Activated CD4-positive, alpha-beta T cell treated with anti-CD3 and anti-CD28 coated beads, Interleukin-2, amount 50 U/mL, for 4 hours (primary cell): ENCODE measurements around the gene ADAR.
A peak's percentile ranks its signal among the peaks of the same experiment; 100 is the strongest.
"Not testable (repeated sequence)": the region's sequence is repeated elsewhere in the genome, so short reads cannot be mapped to it uniquely, and the experiment has no call there.

Experiments used
- DNase-seq, 2 experiments: peaks; one replicate each; pipeline ENCODE4 v3.0.0-alpha.2; 2020

Gene ADAR

DNA sequence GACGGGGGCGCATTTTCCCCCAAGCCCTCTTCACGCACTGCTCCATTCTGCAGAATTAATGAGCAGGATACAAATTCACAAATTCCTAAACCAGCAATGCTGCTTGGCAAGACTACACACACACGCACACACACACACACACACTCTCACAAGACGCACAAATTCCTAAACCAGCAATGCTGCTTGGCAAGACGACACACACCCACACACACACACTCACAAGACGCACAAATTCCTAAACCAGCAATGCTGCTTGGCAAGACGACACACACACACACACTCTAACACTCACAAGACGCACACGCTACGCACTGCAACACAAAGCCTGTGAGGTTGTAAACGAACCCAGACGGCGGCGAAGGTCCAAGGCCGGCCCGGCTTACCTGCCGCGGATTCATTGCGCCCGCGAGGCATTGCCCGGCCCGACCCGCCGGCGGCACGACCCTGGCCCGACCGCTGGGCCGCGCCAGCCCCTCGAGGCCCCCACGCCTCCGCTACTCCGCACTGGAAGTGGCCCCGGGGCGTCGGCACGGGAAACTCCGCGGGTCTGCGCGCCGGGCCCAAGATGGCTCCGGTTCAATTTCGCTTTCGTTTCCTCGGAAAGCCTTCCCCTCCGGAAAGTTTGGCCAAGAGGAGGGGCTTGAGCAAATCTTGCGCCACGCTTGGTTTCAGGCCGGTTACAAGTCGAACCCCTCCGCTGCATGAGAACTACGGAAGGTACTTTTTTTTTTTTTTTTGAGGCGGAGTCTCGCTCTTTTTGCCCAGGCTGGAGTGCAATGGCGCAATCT, at the start of gene ADAR:
TSS of gene ADAR (minus strand) at position 578 of the 788 bp plus-strand sequence. CDS start at position 398, 180 bp downstream.
- peak; percentile 87 to 91 for DNase-seq

- DNase-seq, result no peak
These were observed 49.6 kb upstream of the ADAR start for GRCh38 chr1:154657556-154657955.

GRCh38 chr1:154652893-154653292, 44.9 kb upstream of the ADAR start:
- no peak for DNase-seq

DNA sequence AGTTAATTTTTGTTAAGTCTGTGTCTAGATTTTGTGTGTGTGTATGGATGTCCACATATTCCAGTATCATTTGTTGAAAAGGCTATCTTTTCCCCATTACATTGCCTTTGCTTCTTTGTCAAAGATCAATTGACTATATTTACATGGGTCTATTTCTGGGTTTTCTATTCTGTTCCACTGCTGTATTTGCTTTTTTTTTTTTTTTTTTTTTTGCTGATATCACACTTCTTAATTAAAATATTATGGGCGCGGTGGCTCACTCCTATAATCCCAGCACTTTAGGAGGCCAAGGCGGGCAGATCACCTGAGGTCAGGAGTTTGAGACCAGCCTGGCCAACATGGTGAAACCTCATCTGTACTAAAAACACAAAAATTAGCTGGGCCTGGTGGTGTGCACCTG, 36.7 kb upstream of the ADAR start:
- not testable (repeated sequence) for DNase-seq

DNA sequence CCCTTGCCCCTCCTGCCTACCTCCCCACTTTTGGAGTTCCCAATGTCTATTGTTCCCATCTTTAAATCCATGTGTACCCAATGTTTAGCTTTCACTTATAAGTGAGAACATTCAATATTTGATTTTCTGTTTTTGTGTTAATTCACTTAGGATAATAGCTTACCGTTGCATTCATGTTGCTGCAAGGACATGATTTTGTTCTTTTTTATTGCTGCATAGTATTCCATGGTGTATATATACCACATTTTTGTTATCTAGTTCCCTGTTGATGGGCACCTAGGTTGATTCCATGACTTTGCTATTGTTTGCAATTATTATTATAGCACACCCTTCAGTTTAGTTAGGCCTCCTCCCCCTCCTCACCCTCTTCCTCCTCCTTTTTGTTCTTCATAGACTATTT, 33.5 kb upstream of the ADAR start:
- no peak for DNase-seq

DNA sequence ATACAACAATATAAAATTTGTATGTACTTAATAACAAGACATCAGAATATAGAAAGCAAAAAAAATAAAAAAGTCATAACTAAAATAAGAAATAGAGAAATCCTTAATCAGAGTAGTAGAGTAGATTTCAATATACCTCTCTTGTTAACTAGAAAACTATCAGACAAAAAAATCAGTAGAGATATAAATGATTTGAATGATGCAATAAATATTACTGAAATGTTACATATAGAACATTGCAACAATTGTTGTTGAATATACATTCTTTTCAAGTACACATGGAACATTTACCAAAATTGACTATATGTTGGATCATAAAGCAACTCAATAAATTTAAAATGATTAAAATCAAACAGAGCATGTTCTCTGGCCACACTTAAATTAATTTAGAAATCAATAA, 31.9 kb upstream of the ADAR start:
- no peak for DNase-seq

GRCh38 chr1:154635171-154635570, 27.2 kb upstream of the ADAR start:
- no peak for DNase-seq

DNA sequence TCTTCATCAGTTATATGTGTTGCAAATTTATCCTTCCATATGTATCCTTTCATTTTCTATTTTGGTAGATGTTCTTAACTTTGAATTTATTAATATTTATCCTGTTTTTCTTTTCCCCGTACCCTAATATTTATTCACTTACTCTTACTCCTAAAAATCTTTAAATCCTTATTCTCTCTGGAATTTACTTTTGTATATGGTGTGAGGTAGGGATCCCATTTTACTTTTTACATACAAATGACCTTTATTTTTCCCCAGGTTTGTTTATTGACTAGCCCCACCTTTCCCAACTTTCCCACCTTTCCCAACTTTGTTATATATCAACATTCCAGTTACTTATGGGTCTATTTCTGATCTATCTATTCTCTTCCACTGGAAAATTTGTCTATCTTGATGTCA, 21.7 kb upstream of the ADAR start:
- DNase-seq, result no peak

- no peak for DNase-seq
These were observed 21.2 kb upstream of the ADAR start for GRCh38 chr1:154629061-154629674.

DNA sequence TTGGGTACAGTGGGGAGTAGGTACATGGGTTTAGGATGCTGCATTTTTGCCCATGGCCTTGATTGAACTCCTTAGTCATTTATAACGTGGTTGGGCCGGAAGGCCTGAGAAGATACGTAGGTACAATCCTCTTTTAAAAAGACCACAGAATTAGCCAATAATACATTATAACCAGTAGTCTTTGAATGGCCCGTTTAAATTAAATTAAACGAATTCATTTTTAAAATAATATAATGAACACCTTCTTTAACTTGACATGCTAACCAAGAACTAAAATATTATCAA, 20.1 kb upstream of the ADAR start:
- DNase-seq, result no peak

DNA sequence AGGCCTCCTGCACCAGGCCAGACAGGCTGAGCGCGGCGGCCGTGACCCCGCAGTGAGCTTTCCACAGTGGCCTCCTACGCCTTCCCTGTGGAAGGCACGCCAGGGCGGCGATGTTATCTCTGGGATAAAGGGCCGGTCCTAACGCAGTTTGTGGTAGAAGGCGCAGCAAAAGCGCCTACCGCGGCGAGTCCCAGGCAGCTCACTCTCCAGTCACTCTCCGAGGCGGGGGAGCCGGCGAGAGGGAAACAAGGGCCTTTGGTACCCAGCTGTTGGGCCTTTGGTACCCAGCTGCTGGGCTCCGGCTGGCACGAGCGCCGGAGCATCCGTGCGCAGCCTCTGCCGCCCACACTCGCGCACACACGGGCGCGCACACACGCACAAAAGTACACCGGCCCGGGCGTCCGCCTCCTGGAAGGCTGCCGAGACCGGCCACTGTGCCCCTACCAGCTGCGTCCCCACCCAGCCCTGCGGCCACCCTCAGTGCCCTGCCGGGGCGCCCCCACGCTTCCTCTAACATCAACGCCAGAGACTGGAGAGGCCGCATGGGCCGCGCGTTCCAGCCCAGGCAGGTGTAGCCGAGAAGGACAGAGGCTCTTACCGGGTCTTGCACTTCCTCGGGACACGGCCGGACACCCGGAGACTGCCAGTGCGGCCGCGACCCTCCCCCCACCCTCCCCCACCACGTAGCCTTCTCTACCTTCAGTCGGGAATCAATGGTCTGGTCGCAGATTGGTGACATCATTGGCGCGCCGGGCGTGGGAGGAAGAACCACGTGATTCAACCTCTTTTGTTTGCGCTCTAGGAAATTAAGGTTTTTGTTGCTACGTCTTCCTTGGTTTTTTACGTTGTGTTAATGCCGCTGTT, 19.5 kb upstream of the ADAR start:
- peak; percentile 94 to 96 for DNase-seq

GRCh38 chr1:154626456-154627256, 18.7 kb upstream of the ADAR start:
- no peak for DNase-seq

DNA sequence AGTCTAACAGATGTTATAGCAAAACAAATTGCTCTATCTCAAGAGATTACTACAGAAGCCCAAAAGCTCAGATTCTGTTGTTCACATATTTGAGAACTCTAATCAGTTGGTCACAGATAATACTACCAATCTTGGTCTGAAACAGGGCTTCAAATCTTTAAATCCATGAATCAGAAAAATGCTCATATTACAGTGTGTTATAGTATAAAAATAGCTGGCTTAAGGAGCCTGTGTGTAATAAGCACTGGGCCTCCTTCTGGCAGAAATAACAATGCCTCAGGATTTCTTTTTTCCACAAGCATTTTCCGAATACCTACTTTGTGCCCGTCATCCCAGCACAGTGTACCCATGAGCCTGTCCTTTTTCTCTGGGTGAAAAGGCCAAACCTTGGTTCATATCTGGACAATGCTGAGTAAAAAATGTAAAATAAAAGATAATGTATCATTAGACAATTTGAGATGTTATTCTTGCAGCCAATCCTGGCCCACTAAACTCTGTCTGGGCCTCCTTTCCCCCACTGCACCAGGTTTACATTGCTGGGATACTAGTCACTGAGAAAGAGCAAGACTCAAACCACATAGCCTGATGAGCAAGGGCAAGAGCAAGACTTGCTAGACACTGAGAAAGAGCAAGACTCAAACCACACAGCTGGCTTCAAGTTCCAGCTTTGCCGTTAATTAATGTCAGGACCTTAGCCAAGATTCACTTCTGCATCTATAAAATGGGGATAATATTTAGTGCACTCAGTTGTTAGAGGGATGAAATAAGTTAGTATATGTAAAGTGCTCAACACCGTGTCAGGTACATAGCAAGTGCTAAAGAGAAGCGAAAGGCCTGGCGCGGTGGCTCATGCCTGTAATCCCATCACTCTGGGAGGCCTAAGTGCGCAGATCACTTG, 17.0 kb upstream of the ADAR start:
- no peak for DNase-seq

DNA sequence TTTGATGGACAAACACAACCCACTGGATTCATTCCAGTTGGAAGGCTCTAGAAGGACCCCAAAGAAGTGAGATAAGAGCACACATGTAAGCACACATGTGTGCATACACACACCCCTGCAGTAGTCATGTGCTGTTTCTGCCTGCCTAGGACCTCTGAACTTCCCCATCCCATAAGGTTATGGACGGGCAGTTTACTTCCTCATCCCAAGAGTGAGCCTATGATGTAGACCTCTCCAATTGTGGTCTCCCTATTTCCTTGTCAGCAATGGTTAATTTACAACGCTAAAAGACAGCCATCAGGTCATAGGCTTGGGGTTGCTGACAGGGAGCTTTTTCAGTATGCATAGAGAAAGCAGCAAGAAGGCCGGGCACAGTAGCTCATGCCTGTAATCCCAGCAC, 15.4 kb upstream of the ADAR start:
- DNase-seq, result no peak

- DNase-seq, result no peak
These were observed 14.6 kb upstream of the ADAR start for GRCh38 chr1:154622503-154623039.

GRCh38 chr1:154621875-154622274, 13.9 kb upstream of the ADAR start:
- no peak for DNase-seq

DNA sequence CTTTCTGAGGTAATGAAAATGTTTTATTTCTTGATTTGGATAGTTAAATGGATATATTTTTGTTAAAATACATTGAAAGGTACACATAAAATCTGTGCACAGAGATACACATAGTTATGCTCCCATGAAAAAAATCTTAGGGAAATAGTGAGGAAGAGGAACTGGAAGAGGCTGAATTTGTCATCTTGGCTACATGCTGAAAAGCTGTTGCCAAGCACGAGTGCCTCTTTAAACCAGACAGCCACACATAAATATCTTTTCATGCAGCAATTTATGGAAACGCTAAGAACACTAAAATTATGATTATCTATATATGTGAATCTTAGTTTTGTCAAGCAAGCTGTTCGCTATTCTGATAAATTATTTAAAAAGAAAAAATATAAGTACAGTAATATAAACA, 12.8 kb upstream of the ADAR start:
- DNase-seq, result no peak

- no peak for DNase-seq
These were observed 11.4 kb upstream of the ADAR start for GRCh38 chr1:154619181-154619948.

GRCh38 chr1:154616659-154617345, 8.8 kb upstream of the ADAR start:
- DNase-seq, result no peak

DNA sequence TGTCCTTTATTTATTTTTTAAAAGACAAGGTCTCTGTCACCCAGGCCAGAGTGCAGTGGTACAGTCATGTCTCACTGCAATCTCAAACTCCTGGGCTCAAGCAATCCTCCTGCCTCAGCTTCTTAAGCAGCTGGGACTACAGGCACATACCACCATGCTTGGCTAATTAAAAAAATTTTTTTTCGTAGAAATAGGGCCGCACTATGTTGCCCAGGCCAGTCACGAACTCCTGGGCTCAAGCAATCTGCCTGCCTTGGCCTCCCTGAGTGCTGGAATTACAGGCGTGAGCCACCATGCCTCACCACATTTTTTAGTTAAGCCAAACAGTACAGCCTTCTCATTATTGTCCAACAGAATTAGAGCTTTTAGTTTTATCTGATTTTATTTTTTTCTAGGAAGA, 7.4 kb upstream of the ADAR start:
- no peak for DNase-seq
